Hematopoietic multipotent progenitor cell treated with erythropoietin and hydrocortisone succinate and interleukin-3 and kit ligand, for 8 days (in vitro differentiated cells): ENCODE measurements around the gene WRNIP1.
A peak's percentile ranks its signal among the peaks of the same experiment; 100 is the strongest.

Experiments
- DNase-seq: peaks from one replicate; pipeline ENCODE4 v3.0.0-alpha.2; 2015

WRNIP1 gene

DNA sequence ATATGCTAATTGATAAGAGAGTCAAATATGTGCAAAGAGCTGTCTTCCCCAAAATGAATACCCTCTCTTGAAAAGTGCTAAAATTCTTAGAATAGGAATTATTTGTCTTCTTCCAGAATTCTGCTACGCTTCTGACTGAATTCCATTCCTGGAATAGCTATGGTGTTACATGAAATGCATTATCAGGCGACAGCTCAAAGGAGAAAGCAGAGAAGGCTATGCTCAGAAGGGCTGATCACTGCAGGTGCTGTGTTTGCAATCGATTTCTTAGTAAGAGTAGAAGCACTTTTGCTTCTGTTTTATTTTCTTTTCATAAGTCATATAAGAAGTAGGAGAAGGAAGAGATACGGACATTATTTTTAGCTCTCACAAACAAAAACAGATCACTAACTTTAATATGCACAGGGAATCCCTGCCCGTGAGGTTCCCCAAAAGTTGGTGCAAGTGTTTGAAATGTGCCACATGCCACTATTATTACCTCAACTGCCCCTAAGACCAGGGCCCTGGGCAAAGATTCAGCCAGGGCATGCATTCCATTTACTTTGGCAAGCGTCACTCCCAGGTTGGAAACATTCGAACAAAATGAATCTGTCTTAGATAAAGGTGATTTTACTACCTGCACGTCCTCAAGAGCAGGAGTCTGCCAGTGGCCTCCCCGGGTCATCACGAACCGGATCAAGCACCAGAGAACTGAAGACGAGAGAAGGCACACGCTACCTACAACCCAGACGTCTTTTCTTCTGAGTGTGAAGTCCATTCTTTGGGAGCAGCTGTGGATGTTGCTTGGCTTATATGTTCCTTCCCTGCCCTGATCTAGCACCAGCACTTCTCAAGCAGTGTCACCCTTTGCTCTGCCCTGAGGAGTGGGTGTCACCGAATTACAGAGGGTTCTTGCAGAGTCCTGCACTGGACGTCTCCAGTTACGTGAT is 21.6 kb upstream of the WRNIP1 start:
- no peak for DNase-seq

GRCh38 chr6:2744209-2744771 is 20.9 kb upstream of the WRNIP1 start:
- DNase-seq = no peak

GRCh38 chr6:2744778-2745177 is 20.4 kb upstream of the WRNIP1 start:
- no peak for DNase-seq

GRCh38 chr6:2745246-2745645 is 19.9 kb upstream of the WRNIP1 start:
- no peak for DNase-seq

- DNase-seq = no peak
Observed at GRCh38 chr6:2746557-2747061, 18.6 kb upstream of the WRNIP1 start.

DNA sequence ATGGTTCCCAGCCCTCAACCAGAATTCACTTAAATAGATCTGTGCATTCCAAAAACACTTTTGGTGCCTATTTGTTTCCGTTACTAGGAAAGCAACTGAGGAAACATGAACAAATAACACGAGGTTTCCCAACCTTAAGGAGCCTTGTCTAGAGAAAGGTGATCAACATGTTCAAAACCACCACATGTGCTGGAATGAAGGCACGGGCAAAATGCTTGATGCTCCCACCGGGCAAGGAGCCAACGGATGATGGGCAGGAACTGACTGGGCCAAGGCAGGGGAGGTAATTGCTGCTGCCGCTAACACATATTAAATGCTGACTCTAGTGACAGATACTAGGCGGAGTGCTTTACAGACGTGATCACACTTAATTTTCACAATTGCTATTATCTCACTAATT is 17.0 kb upstream of the WRNIP1 start:
- DNase-seq = peak; percentile 41

- DNase-seq = peak; percentile 88
Observed at GRCh38 chr6:2749969-2750600, 15.1 kb upstream of the WRNIP1 start.

DNA sequence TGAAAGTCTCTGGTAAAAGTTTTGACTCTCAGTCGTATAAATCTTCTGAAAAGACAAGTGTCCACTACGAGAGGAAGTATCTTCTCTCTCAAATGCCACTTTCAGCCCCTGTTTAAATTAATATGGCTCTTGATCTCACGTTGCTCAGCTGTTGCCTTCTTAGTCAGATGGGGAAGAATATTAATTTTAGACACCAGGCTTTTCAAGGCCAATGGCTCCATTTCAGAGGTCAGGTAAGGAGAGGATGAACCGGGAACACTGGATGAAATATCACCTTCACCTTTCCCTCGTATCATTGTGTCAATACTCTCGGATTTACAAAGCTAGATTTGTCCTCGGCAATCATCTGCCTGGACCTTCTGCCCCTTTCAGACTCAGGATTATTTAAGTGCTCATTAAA is 14.4 kb upstream of the WRNIP1 start, which contains the start of gene MYLK4:
MYLK4 (minus strand) TSS at position 91 of the 400 bp plus-strand sequence. CDS start 1,628 bp downstream, outside the sequence.
- peak; percentile 14 for DNase-seq

DNA sequence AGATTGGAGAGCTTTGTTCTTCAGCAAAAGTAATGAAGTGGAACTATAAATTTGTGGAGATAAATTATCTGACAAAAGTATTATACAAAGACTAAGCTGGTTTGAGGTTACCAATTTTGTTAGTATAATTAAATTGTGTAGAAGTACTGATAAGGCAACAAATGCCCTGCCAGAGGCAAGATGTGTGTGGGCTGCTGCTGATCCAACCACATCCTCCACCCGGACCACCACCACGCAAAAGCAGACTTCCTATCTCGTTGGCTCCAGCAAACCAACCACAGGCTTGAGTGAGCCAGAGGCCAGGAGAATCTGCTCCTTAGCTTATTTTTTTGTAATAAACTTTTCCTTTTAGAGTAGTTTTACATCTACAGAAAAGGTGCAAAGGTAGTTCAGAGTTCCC is 13.3 kb upstream of the WRNIP1 start:
- DNase-seq = peak; percentile 88

DNA sequence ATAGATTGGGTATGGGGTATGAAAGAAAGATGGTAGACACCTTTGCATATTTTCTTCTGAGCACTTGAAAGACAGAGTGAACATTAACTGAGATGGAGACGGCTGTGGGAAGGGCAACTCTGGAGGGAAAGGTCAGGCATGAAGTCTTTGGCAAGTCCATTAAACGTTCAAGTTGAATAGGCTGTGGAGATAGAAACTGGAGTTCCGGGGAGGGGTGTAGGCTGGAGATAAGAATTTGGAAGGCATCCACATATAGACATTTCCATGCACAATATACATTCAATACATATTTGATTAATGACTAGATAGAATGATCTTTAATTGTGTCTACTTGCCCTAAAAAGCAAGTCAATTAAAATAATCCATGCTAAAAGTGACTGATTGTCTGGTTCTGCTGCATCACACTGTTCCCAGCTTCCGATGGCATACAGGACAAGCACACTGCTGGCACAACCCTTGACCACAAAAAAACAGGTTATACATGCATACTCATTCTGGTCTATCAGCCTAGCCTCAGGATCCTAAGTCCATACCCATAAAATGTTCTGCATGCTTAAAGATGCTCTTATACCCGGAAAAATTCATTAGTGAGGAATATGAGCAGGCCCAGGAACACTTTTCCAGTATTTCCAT is 12.6 kb upstream of the WRNIP1 start:
- DNase-seq = peak; percentile 85

GRCh38 chr6:2753110-2753489 is 12.1 kb upstream of the WRNIP1 start:
- DNase-seq = no peak

DNA sequence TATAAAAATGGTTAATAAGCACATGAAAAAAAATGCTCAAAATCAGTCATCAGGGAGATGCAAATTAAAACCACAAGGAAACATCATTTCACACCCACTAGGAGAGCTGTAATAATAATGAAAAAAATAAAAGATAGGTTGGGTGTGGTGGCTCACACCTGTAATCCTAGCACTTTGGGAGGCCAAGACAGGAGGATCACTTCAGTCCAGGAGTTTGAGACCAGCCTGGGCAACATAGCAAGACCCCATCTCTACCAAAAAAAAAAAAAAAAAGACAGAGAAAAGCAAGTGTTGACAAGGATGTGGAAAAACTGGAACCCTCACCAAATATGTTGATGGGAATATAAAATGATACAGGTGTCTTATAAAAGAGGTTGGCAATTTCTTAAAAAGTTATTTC is 11.4 kb upstream of the WRNIP1 start:
- no peak for DNase-seq

GRCh38 chr6:2754393-2754792 is 10.8 kb upstream of the WRNIP1 start:
- DNase-seq = no peak

DNA sequence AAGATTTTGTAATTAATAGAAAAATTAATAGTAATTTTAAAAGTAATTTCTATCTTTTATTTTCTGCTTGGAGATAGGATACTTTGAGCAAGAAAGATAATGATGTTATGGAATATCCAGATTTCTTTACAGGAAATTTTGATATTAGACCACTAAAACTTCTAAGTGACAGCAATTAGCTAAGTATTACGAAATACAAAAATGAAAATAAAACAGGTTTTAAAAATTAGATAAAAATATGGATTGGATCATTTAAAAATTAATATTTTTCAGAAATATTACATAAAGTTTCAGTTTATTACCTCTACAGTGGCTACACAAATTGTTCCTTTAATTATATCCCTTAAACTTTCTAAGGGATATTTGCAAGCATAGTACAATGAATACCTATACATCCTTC is 10.3 kb upstream of the WRNIP1 start:
- no peak for DNase-seq

DNA sequence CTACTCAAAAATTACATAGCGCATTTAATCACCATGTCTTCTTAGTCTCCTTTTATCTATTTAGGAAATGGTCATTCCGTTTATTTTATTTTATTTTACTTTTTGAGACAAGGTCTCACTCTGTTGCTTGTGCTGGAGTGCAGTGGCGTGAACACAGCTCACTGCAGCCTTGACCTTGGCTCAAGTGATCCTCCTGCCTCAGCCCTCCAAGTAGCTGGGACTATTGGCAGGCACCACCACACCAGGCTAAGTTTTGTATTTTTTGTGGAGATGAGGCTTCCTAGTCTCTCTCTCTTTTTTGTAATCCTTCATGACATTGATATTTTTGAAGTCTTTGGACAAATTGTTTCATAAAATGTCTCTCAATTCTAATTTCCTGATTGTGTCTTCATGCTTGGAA is 9.7 kb upstream of the WRNIP1 start:
- DNase-seq = no peak

DNA sequence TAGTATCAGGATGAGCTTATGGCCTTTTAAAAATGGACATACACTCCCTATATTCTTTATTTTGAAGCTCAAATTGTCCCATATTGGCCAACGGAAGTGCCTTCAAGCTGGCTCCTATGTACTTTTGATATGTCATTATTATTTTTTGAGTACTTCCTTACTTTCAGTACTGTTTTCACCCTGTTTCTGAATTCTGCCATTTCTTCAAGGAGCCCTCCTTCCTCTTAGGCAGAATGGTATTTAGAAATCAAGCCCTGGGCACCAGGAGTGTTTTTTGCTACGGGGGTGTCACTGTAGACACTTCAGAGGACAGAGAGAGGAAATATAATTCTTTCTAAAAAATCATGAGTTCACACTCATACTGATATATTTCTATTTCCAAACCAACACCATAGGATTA is 9.0 kb upstream of the WRNIP1 start:
- DNase-seq = no peak

- no peak for DNase-seq
Observed at GRCh38 chr6:2756687-2757224, 8.4 kb upstream of the WRNIP1 start.

- DNase-seq = no peak
Observed at GRCh38 chr6:2758980-2759379, 6.2 kb upstream of the WRNIP1 start.

GRCh38 chr6:2760882-2761842 is 4.0 kb upstream of the WRNIP1 start:
- DNase-seq = peak; percentile 68

DNA sequence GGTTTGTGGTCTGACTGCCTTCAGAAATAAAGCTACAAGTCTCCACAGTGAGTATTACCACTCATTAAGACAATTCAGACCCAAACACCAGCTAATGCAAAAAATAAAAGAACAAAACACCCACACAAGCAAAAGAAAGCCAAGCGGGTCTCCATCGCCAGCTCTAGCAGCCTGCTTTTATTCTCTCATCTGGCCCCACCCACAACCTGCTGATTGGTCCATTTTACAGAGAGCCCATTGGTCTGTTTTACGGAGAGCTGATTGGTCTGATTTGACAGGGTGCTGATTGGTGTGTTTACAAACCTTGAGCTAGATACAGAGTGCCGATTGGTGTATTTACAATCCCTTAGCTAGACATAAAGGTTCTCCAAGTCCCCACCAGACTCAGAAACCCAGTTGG is 2.3 kb upstream of the WRNIP1 start:
- DNase-seq = peak; percentile 49

- DNase-seq = no peak
Observed at GRCh38 chr6:2763345-2763841, 1.8 kb upstream of the WRNIP1 start.
